ENCODE data around the gene ZDHHC20. TPM values are rescaled to one million over a fixed set of nuclear protein-coding genes. Genes with fewer than 3 reads are reported as not detected.

Gene ZDHHC20
- total RNA-seq, 1 experiment from 2014 or later = 69.1 TPM

DNA sequence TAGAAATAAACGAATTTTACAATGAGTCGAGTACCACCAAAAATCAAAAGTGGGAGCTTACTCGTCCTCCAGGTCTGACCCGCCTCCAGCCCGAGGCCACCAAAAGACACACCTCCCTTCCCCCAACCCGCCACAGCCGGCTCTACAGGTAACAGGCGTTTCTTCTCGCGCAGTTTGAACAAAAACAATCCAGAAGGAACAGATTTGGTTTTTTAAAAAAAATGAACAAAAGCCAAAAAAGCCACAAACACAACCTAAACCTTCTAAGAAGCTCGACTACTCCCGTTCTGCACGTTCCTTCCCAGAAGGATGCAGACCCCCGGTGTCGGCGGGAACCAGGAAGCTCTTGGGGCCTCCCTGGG lies 671 bp downstream of the ZDHHC20 start:
- H2AFZ ChIP-seq (ENCODE audit: low read length) = no peak overlapping the region
- H3K27me3 Mint-ChIP-seq (ENCODE audit: low read depth) = no peaks in the 10 kb centered on the region

More for the DNA sequence above, 671 bp downstream of the ZDHHC20 start:
- no peak overlapping the region for H3K56ac ChIP-seq (ENCODE audit: insufficient read length, low read depth, low read length)
- peak overlapping the region; percentile 26 for H2BK120ac ChIP-seq (ENCODE audit: low read depth, low read length, poor library complexity, severe bottlenecking)
- H3K79me1 ChIP-seq (ENCODE audit: insufficient read depth, low read depth, low read length, poor library complexity, severe bottlenecking) = no peaks in the 10 kb centered on the region
- no peak overlapping the region for H2BK5ac ChIP-seq (ENCODE audit: insufficient read length, low read length)
- H3T11ph ChIP-seq (ENCODE audit: low read length) = no peak overlapping the region
- peak overlapping the region; percentile 72 for H3K9ac ChIP-seq (ENCODE audit: extremely low read depth, insufficient read length, low read length)
- H3K23me2 ChIP-seq (ENCODE audit: insufficient read length, low read depth, low read length, poor library complexity, severe bottlenecking) = peaks cover 3% of the 10 kb centered on the region
- H3K27ac Mint-ChIP-seq = peak overlapping the region; percentile 74 to 95 (median 90); a peak in 6 of 7 replicates
- H2BK12ac ChIP-seq (ENCODE audit: insufficient read length, low read depth, low read length) = no peak overlapping the region
- no peak overlapping the region for H2BK20ac ChIP-seq (ENCODE audit: low read depth, low read length, poor library complexity, severe bottlenecking)
- peaks cover 6 to 17% (median 16%) of the 10 kb centered on the region in 3 experiments for H3K36me3 Mint-ChIP-seq (ENCODE audit: insufficient read depth in 1 of 3, low read depth in 3 of 3)
- no peaks in the 10 kb centered on the region for H4K20me1 ChIP-seq (ENCODE audit: control insufficient read depth, insufficient read depth, insufficient read length)
- H3K27ac ChIP-seq (ENCODE audit: insufficient read length, low read depth, low read length) = no peak overlapping the region
- TF ChIP-seq, protein P1, sequence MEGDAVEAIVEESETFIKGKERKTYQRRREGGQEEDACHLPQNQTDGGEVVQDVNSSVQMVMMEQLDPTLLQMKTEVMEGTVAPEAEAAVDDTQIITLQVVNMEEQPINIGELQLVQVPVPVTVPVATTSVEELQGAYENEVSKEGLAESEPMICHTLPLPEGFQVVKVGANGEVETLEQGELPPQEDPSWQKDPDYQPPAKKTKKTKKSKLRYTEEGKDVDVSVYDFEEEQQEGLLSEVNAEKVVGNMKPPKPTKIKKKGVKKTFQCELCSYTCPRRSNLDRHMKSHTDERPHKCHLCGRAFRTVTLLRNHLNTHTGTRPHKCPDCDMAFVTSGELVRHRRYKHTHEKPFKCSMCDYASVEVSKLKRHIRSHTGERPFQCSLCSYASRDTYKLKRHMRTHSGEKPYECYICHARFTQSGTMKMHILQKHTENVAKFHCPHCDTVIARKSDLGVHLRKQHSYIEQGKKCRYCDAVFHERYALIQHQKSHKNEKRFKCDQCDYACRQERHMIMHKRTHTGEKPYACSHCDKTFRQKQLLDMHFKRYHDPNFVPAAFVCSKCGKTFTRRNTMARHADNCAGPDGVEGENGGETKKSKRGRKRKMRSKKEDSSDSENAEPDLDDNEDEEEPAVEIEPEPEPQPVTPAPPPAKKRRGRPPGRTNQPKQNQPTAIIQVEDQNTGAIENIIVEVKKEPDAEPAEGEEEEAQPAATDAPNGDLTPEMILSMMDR (conservative IDR thresholded peaks at IDR 0.05) = no peak
- no peak overlapping the region for H2AK5ac ChIP-seq (ENCODE audit: insufficient read length, low read length)
- no peak overlapping the region for H4K91ac ChIP-seq (ENCODE audit: insufficient read length, low read depth, low read length)
- peaks cover 20 to 30% of the 10 kb centered on the region in 2 experiments for H3K4me1 Mint-ChIP-seq
- DNase-seq = peak; percentile 66
- H3K23ac ChIP-seq (ENCODE audit: insufficient read length, low read depth, low read length) = no peak overlapping the region
- no peak overlapping the region for H2BK15ac ChIP-seq (ENCODE audit: low read depth, low read length)
- H3K79me2 ChIP-seq (ENCODE audit: insufficient read depth, low read length) = peaks cover 29% of the 10 kb centered on the region
- H3K4me3 Mint-ChIP-seq = peak overlapping the region; percentile 91 to 92
- H3K4me2 ChIP-seq (ENCODE audit: insufficient read depth, insufficient read length, low read length) = peak overlapping the region; percentile 50
- no peak overlapping the region for H4K8ac ChIP-seq (replicated peaks; ENCODE audit: insufficient read length, low read depth, low read length)
- H3K9me3 Mint-ChIP-seq = peaks cover 10 to 14% of the 10 kb centered on the region in 2 experiments
- H3K4ac ChIP-seq (ENCODE audit: low read depth, low read length) = no peak overlapping the region
- H4K5ac ChIP-seq (ENCODE audit: insufficient read length, low read depth, low read length) = no peak overlapping the region
- H3K14ac ChIP-seq (ENCODE audit: insufficient read depth, low read length) = no peak overlapping the region
- peaks cover 7% of the 10 kb centered on the region; the same call in 1 of the 2 replicates for H3K4me1 ChIP-seq (ENCODE audit: insufficient read depth, low read length)
- no peaks in the 10 kb centered on the region for H3K9me3 ChIP-seq (ENCODE audit: control insufficient read depth, low read depth, low read length)
- peak overlapping the region; percentile 78 for H3K18ac ChIP-seq (ENCODE audit: insufficient read length, low read depth, low read length)
- WGBS (ENCODE audit: extremely low coverage, insufficient read length, low lambda C conversion rate) = no CpG with 5 or more reads among the region's 16 CpGs
- H3K27me3 ChIP-seq (ENCODE audit: insufficient read depth, low read length) = peaks cover 3% of the 10 kb centered on the region; the same call in 1 of the 2 replicates
